Inferior parietal cortex (tissue), 1 donor: ENCODE results near the gene DSTYK.

Experiments used
- DNase-seq: peaks from one replicate; pipeline ENCODE4 v3.0.0-alpha.2; 2016; ENCODE audit errors: extremely low spot score

The DSTYK gene

GRCh38 chr1:205127646-205128045 lies 83.9 kb downstream of the DSTYK start:
- no peak for DNase-seq

DNA sequence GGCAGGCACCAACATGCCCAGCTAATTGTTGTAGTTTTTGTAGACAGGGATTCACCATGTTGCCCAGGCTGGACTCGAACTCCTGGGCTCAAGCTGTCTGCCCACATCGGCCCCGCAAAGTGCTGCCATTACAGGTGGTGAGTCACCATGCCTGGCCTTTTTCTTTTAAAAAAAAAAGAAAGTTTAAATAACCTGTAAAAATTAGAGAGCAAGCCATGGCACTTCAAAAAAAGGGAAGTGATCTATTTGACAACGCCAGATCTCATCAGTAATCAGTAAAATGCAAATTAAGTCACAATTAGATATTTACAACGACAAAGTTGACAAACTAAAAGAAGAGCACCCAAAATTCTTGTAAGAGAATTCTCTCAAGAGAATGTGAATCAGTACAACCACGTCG lies 86.8 kb downstream of the DSTYK start:
- no peak for DNase-seq

DNA sequence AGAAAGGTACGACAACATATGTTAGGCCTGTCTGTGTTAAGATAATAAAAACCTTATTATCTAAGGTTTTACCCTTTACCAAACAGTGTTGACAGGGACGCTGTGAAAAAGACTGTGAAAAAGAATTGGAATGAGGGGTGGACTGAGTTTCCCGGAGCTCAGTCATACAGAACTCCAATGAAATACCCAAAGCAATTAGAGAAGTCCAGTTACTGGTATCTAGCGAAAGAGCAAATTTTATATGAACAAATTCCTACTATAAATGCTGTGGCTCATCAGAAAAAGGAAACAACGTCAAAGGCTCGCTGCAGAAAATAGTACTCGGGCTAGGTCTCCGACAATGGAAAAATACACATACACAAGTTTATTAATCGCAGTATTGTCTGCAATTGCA lies 89.0 kb downstream of the DSTYK start:
- DNase-seq = no peak

- peak; percentile 97 for DNase-seq
These were observed 89.6 kb downstream of the DSTYK start, which contains the start of gene RBBP5 for GRCh38 chr1:205121660-205122488. TSS of gene RBBP5 (minus strand) at chr1:205121978. CDS start at chr1:205121873, 105 bp downstream.

DNA sequence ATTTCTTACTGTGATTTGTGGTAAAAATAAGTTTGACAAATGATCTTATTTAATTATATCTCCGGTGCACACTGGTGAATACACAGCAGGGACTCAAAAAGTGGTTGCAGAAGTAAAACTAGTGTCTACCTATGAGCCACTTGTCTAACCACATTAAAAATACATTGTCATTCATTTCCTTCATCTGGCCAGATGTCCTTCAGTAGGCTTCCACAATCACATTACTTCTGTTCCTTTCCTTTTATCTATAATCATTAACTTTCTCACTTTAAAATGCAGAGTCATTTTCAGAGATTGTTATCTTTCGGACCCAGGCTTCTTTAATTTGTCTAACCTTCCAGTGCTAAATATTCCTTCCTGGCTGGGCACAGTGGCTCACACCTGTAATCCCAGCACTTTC lies 92.8 kb downstream of the DSTYK start:
- DNase-seq = no peak

DNA sequence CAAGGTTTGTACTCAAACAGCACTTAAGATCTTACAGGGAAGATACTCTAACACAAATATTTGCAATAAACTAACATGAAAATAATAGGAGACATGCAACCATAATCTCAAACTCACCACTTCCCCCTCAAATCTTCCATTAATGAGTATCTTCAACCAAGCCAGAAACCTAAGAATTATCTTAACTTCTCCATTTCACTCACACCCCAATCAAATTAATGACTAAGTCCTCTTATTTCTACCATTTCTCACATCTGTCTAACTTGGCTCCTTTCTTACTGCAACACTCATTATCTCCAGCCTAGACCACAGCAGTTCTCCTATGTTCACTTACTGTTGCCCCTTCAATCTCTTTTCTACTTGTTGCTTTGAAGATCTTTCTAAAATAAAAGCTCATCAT lies 100.1 kb downstream of the DSTYK start:
- DNase-seq = no peak

DNA sequence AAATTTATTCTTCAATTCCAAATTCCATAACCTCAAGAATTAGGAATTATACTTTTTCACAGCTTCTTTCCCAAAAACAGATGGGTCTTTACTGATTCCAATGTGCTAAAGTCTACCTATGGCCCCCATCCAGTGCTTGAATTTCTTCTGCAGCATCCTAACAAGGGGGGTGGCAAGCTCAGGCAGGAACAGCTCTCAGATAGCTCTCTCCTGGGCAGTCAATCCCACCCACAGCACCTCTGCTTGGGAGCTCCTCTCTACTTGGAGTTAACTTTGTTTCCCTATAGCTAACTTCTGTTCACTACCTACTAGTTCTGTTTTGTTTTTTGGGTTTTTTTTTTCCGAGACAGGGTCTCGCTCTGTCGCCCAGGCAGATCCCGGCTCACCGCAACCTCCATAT lies 101.8 kb downstream of the DSTYK start:
- no peak for DNase-seq

- DNase-seq = peak; percentile 51
These were observed 102.2 kb downstream of the DSTYK start for GRCh38 chr1:205109269-205109668.

GRCh38 chr1:205108464-205108863 lies 103.0 kb downstream of the DSTYK start:
- no peak for DNase-seq

- no peak for DNase-seq
These were observed 104.2 kb downstream of the DSTYK start for GRCh38 chr1:205107327-205107726.

DNA sequence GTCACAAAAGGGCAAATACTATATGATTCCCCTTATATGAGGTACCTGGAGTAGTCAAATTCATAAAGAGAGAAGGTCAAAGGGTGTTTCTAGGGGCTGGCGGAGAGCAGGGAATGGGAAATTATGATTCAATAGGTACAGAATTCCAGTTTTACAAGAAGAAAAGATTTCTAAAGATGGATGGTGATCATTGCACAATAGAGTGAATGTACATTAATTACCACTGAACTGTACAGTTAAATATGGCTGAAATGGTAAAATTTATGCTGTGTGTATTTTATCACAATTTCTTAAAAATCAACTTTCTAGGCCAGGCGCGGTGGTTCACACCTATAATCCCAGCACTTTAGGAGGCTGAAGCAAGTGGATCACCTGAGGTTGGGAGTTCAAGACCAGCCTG lies 109.1 kb downstream of the DSTYK start:
- DNase-seq = no peak

DNA sequence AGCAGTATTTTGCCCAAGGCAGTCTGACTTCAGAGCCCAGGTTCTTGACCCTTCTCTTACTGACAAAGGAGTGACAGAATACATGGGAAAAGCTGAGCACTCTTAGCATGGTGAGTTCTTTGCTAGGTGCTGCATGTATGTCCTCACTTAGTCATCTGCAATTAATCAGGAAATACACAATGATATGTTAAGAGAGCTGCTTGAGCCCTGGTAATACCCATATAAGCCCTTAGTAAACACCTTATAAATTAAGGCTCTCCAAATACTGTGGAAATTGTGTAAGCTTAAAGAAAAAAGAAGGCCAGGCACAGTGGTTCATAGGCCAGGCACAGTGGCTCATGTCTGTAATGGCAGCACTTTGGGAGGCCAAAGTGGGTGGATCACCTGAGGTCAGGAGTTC lies 113.3 kb downstream of the DSTYK start:
- no peak for DNase-seq

DNA sequence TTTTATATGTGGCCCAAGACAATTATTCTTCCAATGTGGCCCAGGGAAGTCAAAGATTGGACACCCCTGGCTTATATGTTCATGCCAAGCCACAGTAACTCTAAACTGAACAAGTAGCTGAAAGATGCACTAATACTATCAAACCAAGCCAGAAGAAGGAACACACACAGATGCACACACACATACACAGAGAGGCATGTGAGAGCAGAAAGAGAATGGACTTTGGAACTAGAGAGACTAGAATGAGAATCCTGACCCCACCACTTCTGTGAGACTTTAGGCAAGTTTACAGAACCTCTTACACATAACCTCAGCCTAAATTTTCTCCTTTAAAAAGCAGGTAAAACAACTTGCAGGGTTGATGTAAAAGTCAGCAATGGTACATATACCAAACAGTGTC lies 116.1 kb downstream of the DSTYK start:
- DNase-seq = no peak
